Liver (tissue), 9 donors: ENCODE results near the gene RBM15. TPM values are rescaled to one million over a fixed set of nuclear protein-coding genes. Genes with fewer than 3 reads are reported as not detected.

ENCODE experiments used
- DNase-seq: peaks from one replicate; pipeline ENCODE4 v3.0.0-alpha.2; 2017; ENCODE audit warnings: low spot score
- H3K27ac ChIP-seq, 2 donors: one replicate each; pipeline ENCODE4 v1.7.0; 2013; ENCODE audit warnings: inconsistent platforms in 2 of 2, low read length in 2 of 2, control low read depth in 1 of 2, low read depth in 1 of 2, mild to moderate bottlenecking in 1 of 2
- H3K27me3 ChIP-seq, 4 donors: one replicate each; pipeline versions ENCODE4 v1.6.1 to v1.7.0; 2013; ENCODE audit warnings: low read length in 3 of 4, inconsistent platforms in 1 of 4, mild to moderate bottlenecking in 1 of 4, moderate library complexity in 1 of 4; ENCODE audit not compliant: control insufficient read depth in 4 of 4, insufficient read depth in 4 of 4
- H3K36me3 ChIP-seq, 4 donors: one replicate each; pipeline versions ENCODE4 v1.6.1 to v1.7.0; 2013; ENCODE audit warnings: low read length in 3 of 4, mild to moderate bottlenecking in 3 of 4, low read depth in 1 of 4, moderate library complexity in 1 of 4; ENCODE audit not compliant: control insufficient read depth in 4 of 4, insufficient read depth in 3 of 4
- H3K4me1 ChIP-seq, 4 donors: one replicate each; pipeline versions ENCODE4 v1.6.1 to v1.7.0; 2013; ENCODE audit warnings: low read length in 3 of 4, mild to moderate bottlenecking in 3 of 4, moderate library complexity in 1 of 4; ENCODE audit not compliant: control insufficient read depth in 4 of 4, insufficient read depth in 4 of 4
- H3K4me3 ChIP-seq, 3 donors: one replicate each; pipeline versions ENCODE4 v1.6.1 to v1.7.0; 2013; ENCODE audit warnings: low read length in 3 of 3, control low read depth in 1 of 3, low read depth in 1 of 3, mild to moderate bottlenecking in 1 of 3
- H3K9ac ChIP-seq, 2 donors: one replicate each; pipeline ENCODE4 v1.7.0; 2013; ENCODE audit warnings: low read length in 2 of 2, mild to moderate bottlenecking in 2 of 2, moderate library complexity in 2 of 2, control low read depth in 1 of 2, low read depth in 1 of 2
- H3K9me3 ChIP-seq, 4 donors: one replicate each; pipeline versions ENCODE4 v1.6.1 to v1.7.0; 2013; ENCODE audit warnings: low read length in 3 of 4; ENCODE audit not compliant: control insufficient read depth in 4 of 4
- EGR1 ChIP-seq, 2 donors: IDR thresholded peaks; 2 replicates each; pipeline ENCODE4 v1.6.1; 2016 to 2018; ENCODE audit warnings: antibody characterized with exemption in 2 of 2, low read depth in 2 of 2
- FOXA1 ChIP-seq: IDR thresholded peaks from 2 replicates; pipeline ENCODE4 v1.6.1; 2016; ENCODE audit warnings: antibody characterized with exemption
- FOXA2 ChIP-seq: IDR thresholded peaks from 2 replicates; pipeline ENCODE4 v1.6.1; 2016; ENCODE audit warnings: antibody characterized with exemption
- GABPA ChIP-seq, 2 donors: IDR thresholded peaks in 1 of 2; conservative IDR thresholded peaks in 1 of 2; 2 replicates each; pipeline ENCODE4 v1.6.1; 2016; ENCODE audit warnings: antibody characterized with exemption in 2 of 2, mild to moderate bottlenecking in 1 of 2, moderate library complexity in 1 of 2
- HNF4A ChIP-seq, 2 donors: conservative IDR thresholded peaks; 2 replicates each; pipeline ENCODE4 v1.6.1; 2016; ENCODE audit warnings: antibody characterized with exemption in 2 of 2, mild to moderate bottlenecking in 2 of 2
- JUND ChIP-seq, 2 donors: IDR thresholded peaks; 2 replicates each; pipeline ENCODE4 v1.6.1; 2016; ENCODE audit warnings: antibody characterized with exemption in 2 of 2
- RAD21 ChIP-seq, 2 donors: IDR thresholded peaks; 2 replicates each; pipeline ENCODE4 v1.6.1; 2016; ENCODE audit warnings: antibody characterized with exemption in 2 of 2, mild to moderate bottlenecking in 2 of 2
- SP1 ChIP-seq: IDR thresholded peaks from 2 replicates; pipeline ENCODE4 v1.6.1; 2018; ENCODE audit warnings: antibody characterized with exemption, mild to moderate bottlenecking
- YY1 ChIP-seq: IDR thresholded peaks from 2 replicates; pipeline ENCODE4 v1.6.1; 2016; ENCODE audit warnings: antibody characterized with exemption, mild to moderate bottlenecking
- WGBS: extraction: QIAGEN DNeasy Blood & Tissue Kit; methylation state at CpG from one replicate; pipeline ENCODE4 v1.1.7; 2013; 5-methylcytosine and 5-hydroxymethylcytosine counted together
- polyA plus RNA-seq, 2 donors: library from polyadenylated mRNA; stranded (reverse) in 1 of 2; unstranded in 1 of 2; fragments of 200-250 nt in 1 of 2; fragments of >200 nt in 1 of 2; fragmentation: Nextera tagmentation in 1 of 2; extraction: Ambion mirVana in 1 of 2; gene quantifications; one replicate each; pipeline versions ENCODE4 v1.2.1 to v1.2.3, GENCODE V29; 2013 to 2015
- total RNA-seq, 2 donors: library from RNA; depleted of rRNA; stranded (reverse); fragments of >200 nt; gene quantifications; one replicate each; pipeline ENCODE4 v1.2.3, GENCODE V29; 2014
- TF ChIP-seq, protein P1 (sequence below): fragments of 150-350 bp; IDR thresholded peaks from 2 replicates; pipeline ENCODE4 v1.5.1; 2017; ENCODE audit warnings: improper control_type of control experiment, low read depth, low read length; ENCODE audit not compliant: missing input control
- TF ChIP-seq, protein P2 (sequence below): IDR thresholded peaks from 2 replicates; pipeline ENCODE4 v1.6.1; 2016; ENCODE audit warnings: antibody characterized with exemption
- TF ChIP-seq, protein P3 (sequence below): IDR thresholded peaks from 2 replicates; pipeline ENCODE4 v1.6.1; 2016; ENCODE audit warnings: antibody characterized with exemption, mild to moderate bottlenecking
- donor health status: healthy.
- donor health status: healthy.
- donor health status: healthy.
- donor health status: healthy.
- donor health status: healthy.

RBM15 gene
- total and polyA plus RNA-seq, 4 donors: 2.4 to 34.0 (median 15.0) TPM

DNA sequence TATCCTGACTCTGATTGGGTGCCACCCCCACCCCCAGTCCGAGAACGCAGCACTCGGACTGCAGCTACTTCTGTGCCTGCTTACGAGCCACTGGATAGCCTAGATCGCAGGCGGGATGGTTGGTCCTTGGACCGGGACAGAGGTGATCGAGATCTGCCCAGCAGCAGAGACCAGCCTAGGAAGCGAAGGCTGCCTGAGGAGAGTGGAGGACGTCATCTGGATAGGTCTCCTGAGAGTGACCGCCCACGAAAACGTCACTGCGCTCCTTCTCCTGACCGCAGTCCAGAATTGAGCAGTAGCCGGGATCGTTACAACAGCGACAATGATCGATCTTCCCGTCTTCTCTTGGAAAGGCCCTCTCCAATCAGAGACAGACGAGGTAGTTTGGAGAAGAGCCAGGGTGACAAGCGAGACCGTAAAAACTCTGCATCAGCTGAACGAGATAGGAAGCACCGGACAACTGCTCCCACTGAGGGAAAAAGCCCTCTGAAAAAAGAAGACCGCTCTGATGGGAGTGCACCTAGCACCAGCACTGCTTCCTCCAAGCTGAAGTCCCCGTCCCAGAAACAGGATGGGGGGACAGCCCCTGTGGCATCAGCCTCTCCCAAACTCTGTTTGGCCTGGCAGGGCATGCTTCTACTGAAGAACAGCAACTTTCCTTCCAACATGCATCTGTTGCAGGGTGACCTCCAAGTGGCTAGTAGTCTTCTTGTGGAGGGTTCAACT lies 2.1 kb downstream of the RBM15 start (continued):
- TF ChIP-seq, protein P1, sequence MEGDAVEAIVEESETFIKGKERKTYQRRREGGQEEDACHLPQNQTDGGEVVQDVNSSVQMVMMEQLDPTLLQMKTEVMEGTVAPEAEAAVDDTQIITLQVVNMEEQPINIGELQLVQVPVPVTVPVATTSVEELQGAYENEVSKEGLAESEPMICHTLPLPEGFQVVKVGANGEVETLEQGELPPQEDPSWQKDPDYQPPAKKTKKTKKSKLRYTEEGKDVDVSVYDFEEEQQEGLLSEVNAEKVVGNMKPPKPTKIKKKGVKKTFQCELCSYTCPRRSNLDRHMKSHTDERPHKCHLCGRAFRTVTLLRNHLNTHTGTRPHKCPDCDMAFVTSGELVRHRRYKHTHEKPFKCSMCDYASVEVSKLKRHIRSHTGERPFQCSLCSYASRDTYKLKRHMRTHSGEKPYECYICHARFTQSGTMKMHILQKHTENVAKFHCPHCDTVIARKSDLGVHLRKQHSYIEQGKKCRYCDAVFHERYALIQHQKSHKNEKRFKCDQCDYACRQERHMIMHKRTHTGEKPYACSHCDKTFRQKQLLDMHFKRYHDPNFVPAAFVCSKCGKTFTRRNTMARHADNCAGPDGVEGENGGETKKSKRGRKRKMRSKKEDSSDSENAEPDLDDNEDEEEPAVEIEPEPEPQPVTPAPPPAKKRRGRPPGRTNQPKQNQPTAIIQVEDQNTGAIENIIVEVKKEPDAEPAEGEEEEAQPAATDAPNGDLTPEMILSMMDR: no peak
- no peak for TF ChIP-seq FOXA2
- TF ChIP-seq GABPA (IDR thresholded peaks at IDR 0.05 in 1 of 2, conservative IDR thresholded peaks at IDR 0.05 in 1 of 2): no peak
- TF ChIP-seq, protein P2, sequence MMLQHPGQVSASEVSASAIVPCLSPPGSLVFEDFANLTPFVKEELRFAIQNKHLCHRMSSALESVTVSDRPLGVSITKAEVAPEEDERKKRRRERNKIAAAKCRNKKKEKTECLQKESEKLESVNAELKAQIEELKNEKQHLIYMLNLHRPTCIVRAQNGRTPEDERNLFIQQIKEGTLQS: no peak
- TF ChIP-seq SP1: no peak
- TF ChIP-seq YY1: no peak
- no peak for TF ChIP-seq EGR1 (IDR thresholded peaks at IDR 0.05; ENCODE audit: low read depth in 2 of 2)

DNA sequence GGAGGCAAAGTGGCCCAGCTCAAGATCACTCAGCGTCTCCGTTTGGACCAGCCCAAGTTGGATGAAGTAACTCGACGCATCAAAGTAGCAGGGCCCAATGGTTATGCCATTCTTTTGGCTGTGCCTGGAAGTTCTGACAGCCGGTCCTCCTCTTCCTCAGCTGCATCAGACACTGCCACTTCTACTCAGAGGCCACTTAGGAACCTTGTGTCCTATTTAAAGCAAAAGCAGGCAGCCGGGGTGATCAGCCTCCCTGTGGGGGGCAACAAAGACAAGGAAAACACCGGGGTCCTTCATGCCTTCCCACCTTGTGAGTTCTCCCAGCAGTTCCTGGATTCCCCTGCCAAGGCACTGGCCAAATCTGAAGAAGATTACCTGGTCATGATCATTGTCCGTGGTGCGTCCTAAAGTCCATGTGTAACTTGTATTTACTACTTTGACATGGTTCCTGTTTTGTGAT lies 2.7 kb downstream of the RBM15 start:
- TF ChIP-seq FOXA1 (no peak), RAD21 (IDR thresholded peaks at IDR 0.05) (no peak), JUND (IDR thresholded peaks at IDR 0.05) (no peak), HNF4A (conservative IDR thresholded peaks at IDR 0.05) (peak; percentile 12 to 42)
- TF ChIP-seq, protein P2: no peak
- TF ChIP-seq, protein P3, sequence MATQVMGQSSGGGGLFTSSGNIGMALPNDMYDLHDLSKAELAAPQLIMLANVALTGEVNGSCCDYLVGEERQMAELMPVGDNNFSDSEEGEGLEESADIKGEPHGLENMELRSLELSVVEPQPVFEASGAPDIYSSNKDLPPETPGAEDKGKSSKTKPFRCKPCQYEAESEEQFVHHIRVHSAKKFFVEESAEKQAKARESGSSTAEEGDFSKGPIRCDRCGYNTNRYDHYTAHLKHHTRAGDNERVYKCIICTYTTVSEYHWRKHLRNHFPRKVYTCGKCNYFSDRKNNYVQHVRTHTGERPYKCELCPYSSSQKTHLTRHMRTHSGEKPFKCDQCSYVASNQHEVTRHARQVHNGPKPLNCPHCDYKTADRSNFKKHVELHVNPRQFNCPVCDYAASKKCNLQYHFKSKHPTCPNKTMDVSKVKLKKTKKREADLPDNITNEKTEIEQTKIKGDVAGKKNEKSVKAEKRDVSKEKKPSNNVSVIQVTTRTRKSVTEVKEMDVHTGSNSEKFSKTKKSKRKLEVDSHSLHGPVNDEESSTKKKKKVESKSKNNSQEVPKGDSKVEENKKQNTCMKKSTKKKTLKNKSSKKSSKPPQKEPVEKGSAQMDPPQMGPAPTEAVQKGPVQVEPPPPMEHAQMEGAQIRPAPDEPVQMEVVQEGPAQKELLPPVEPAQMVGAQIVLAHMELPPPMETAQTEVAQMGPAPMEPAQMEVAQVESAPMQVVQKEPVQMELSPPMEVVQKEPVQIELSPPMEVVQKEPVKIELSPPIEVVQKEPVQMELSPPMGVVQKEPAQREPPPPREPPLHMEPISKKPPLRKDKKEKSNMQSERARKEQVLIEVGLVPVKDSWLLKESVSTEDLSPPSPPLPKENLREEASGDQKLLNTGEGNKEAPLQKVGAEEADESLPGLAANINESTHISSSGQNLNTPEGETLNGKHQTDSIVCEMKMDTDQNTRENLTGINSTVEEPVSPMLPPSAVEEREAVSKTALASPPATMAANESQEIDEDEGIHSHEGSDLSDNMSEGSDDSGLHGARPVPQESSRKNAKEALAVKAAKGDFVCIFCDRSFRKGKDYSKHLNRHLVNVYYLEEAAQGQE: no peak
- Histone ChIP-seq H3K36me3 (peaks cover 3 to 7% (median 4%) of the 10 kb centered on the region in 4 donors), H3K27ac (no peak overlapping the region), H3K9me3 (no peaks in the 10 kb centered on the region), H3K27me3 (no peaks in the 10 kb centered on the region), H3K9ac (no peak overlapping the region), H3K4me1 (peaks cover 15 to 66% (median 47%) of the 10 kb centered on the region in 4 donors), H3K4me3 (peak overlapping the region in 1 of 3 donors; percentile 6)
- 67% methylated on average over 9 of the region's 9 CpGs for WGBS
- DNase-seq: no peak

DNA sequence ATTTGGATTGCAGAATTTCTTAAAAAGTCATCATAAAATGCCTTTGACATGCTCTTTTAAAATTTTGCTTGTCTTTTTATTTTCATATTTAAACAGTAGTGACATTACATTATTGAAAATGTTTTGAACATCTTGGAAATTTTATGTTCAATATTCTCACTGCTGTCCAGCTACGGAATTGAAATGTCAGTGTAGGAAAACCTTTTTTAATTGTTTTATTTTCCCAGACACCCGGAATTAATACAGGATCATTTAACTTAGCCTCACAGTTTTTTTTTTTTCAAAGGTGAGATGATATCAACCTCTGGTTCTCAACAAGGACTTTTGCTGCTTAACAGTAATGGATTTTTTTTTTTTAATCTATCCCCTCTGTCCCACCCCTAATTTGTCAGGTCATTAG lies 4.1 kb downstream of the RBM15 start:
- Histone ChIP-seq H3K36me3 (peaks cover 3 to 12% (median 7%) of the 10 kb centered on the region in 4 donors), H3K9ac (no peak overlapping the region), H3K4me3 (no peak overlapping the region), H3K9me3 (no peaks in the 10 kb centered on the region), H3K27me3 (no peaks in the 10 kb centered on the region), H3K27ac (no peak overlapping the region), H3K4me1 (peaks cover 17 to 71% (median 44%) of the 10 kb centered on the region in 4 donors)
- no peak for DNase-seq
- TF ChIP-seq FOXA1: no peak
- TF ChIP-seq, protein P3: no peak
- 68% methylated on average over 2 of the region's 2 CpGs for WGBS
